IMR-90 (cell line): Measurements from ENCODE around the gene CBX8. TPM values are rescaled to one million over a fixed set of nuclear protein-coding genes. Genes with fewer than 3 reads are reported as not detected.

Source experiments
- ATAC-seq: fragments of 200-7000 bp; cut with Tn5 transposase; 2 replicates; pipeline ENCODE4 v1.9.1; 2020; ENCODE audit warnings: low read depth, mild to moderate bottlenecking, moderate library complexity
- BruUV-seq: library from RNA; stranded (reverse); fragments of 400-500 nt; replicated peaks from 2 replicates; lab custom pipeline; 2021; lab: Mats Ljungman, UMichigan
- CTCF ChIA-PET: fragments of 300-600 bp; formaldehyde crosslinking; extraction: SDS; loops from one replicate; lab custom pipeline; 2021; ENCODE audit warnings: antibody characterized with exemption; lab: Yijun Ruan, JAX
- POLR2A ChIA-PET: fragments of 300-600 bp; sonication (Branson Sonifier 250); formaldehyde crosslinking; loops from one replicate; lab custom pipeline; 2022; ENCODE audit warnings: antibody characterized with exemption; ENCODE audit not compliant: unreplicated experiment; lab: Charles Lee
- DNase-seq: peaks from one replicate; pipeline ENCODE4 v3.0.0; 2013
- H2AFZ ChIP-seq: replicated peaks from 2 replicates; pipeline ENCODE3; 2013; ENCODE audit warnings: low read length, mild to moderate bottlenecking; ENCODE audit not compliant: poor library complexity
- H2AK5ac ChIP-seq: 2 replicates; pipeline ENCODE4 v1.6.1; 2013; ENCODE audit warnings: low read depth, low read length, inconsistent platforms
- H2AK9ac ChIP-seq: replicated peaks from 2 replicates; pipeline ENCODE3; 2013; ENCODE audit warnings: mild to moderate bottlenecking, low read depth, low read length, moderate library complexity; ENCODE audit not compliant: poor library complexity
- H2BK120ac ChIP-seq: 2 replicates; pipeline ENCODE4 v1.6.1; 2013; ENCODE audit warnings: low read depth, low read length, inconsistent platforms
- H2BK15ac ChIP-seq: 3 replicates; pipeline ENCODE4 v1.6.1; 2013; ENCODE audit warnings: low read depth, low read length, inconsistent platforms
- H2BK20ac ChIP-seq: 2 replicates; pipeline ENCODE4 v1.6.1; 2013; ENCODE audit warnings: low read depth, mild to moderate bottlenecking, inconsistent platforms, low read length, moderate library complexity
- H2BK5ac ChIP-seq: 2 replicates; pipeline ENCODE4 v1.6.1; 2013; ENCODE audit warnings: mild to moderate bottlenecking, low read depth, low read length, inconsistent platforms; ENCODE audit not compliant: poor library complexity, severe bottlenecking
- H3K14ac ChIP-seq: replicated peaks from 2 replicates; pipeline ENCODE4 v1.6.1; 2013; ENCODE audit warnings: low read depth, low read length, inconsistent platforms
- H3K18ac ChIP-seq: 2 replicates; pipeline ENCODE4 v1.6.1; 2013; ENCODE audit warnings: low read depth, low read length, control low read depth
- H3K23ac ChIP-seq: 2 replicates; pipeline ENCODE4 v1.6.1; 2013; ENCODE audit warnings: low read depth, low read length, inconsistent platforms
- H3K27ac ChIP-seq: 2 replicates; pipeline ENCODE4 v1.5.1; 2013; ENCODE audit warnings: mild to moderate bottlenecking, control low read depth, low read length; ENCODE audit not compliant: insufficient read depth
- H3K27me3 ChIP-seq: 2 replicates; pipeline ENCODE4 v1.6.1; 2013; ENCODE audit warnings: low read length; ENCODE audit not compliant: control insufficient read depth, insufficient read depth
- H3K36me3 ChIP-seq: 2 replicates; pipeline ENCODE4 v1.6.1; 2013; ENCODE audit warnings: low read length, mixed read lengths; ENCODE audit not compliant: control insufficient read depth, insufficient read depth
- H3K4ac ChIP-seq: 2 replicates; pipeline ENCODE4 v1.6.1; 2013; ENCODE audit warnings: low read depth, low read length, inconsistent platforms
- H3K4me1 ChIP-seq: 2 replicates; pipeline ENCODE4 v1.6.1; 2013; ENCODE audit warnings: low read length, mixed read lengths; ENCODE audit not compliant: control insufficient read depth, insufficient read depth
- H3K4me2 ChIP-seq: 2 replicates; pipeline ENCODE4 v1.6.1; 2013; ENCODE audit warnings: low read depth, mild to moderate bottlenecking, control low read depth, low read length, moderate library complexity
- H3K4me3 ChIP-seq: 2 replicates; pipeline ENCODE4 v1.5.1; 2013; ENCODE audit warnings: low read depth, mild to moderate bottlenecking, control low read depth, low read length, moderate library complexity; ENCODE audit not compliant: insufficient read depth
- H3K56ac ChIP-seq: 2 replicates; pipeline ENCODE4 v1.6.1; 2013; ENCODE audit warnings: low read length, inconsistent platforms; ENCODE audit not compliant: insufficient read depth; ENCODE audit errors: extremely low read depth
- H3K79me1 ChIP-seq, 2 experiments: 2 replicates each; pipeline ENCODE4 v1.6.1; 2013; ENCODE audit warnings: low read length in 2 of 2, inconsistent platforms in 1 of 2, low read depth in 1 of 2
- H3K9ac ChIP-seq: 2 replicates; pipeline ENCODE4 v1.6.1; 2013; ENCODE audit warnings: low read depth, low read length, control low read depth
- H3K9me1 ChIP-seq: 2 replicates; pipeline ENCODE4 v1.6.1; 2013; ENCODE audit warnings: low read length, inconsistent platforms; ENCODE audit not compliant: insufficient read depth
- H3K9me3 ChIP-seq: 2 replicates; pipeline ENCODE4 v1.6.1; 2013; ENCODE audit warnings: low read length; ENCODE audit not compliant: control insufficient read depth, insufficient read depth
- H4K20me1 ChIP-seq: 2 replicates; pipeline ENCODE4 v1.6.1; 2013; ENCODE audit warnings: low read length, inconsistent platforms; ENCODE audit not compliant: insufficient read depth
- H4K5ac ChIP-seq: 2 replicates; pipeline ENCODE4 v1.6.1; 2013; ENCODE audit warnings: mild to moderate bottlenecking, low read depth, low read length, control low read depth
- H4K8ac ChIP-seq, 2 experiments: 2 replicates each; pipeline ENCODE4 v1.6.1; 2013; ENCODE audit warnings: low read depth in 2 of 2, low read length in 2 of 2, control low read depth in 1 of 2, inconsistent platforms in 1 of 2
- H4K91ac ChIP-seq: 2 replicates; pipeline ENCODE4 v1.6.1; 2013; ENCODE audit warnings: low read depth, low read length, inconsistent platforms; ENCODE audit not compliant: insufficient read depth
- CEBPB ChIP-seq: IDR thresholded peaks from 2 replicates; pipeline ENCODE4 v1.6.1; 2012; ENCODE audit warnings: low read depth, low read length, improper control_type of control experiment
- POLR2A ChIP-seq: IDR thresholded peaks from 2 replicates; pipeline ENCODE4 v1.6.1; 2012; ENCODE audit warnings: mild to moderate bottlenecking, low read depth, low read length
- WGBS, 2 experiments: methylation state at CpG; one replicate each; pipeline versions ENCODE4 v1.1.5 to v1.1.7; 2013; ENCODE audit warnings: missing lambda C conversion rate in 2 of 2; ENCODE audit not compliant: insufficient read length in 1 of 2; ENCODE audit errors: extremely low coverage in 2 of 2; 5-methylcytosine and 5-hydroxymethylcytosine counted together
- dilution Hi-C: fragments of 300-500 bp; cut with HindIII; formaldehyde crosslinking; loops from one replicate; pipeline ENCODE4 v1.14.3; 2018; ENCODE audit warnings: low sequenced_read_pairs; ENCODE audit not compliant: unreplicated experiment
- in situ Hi-C: fragments of 300-500 bp; cut with MboI; formaldehyde crosslinking; loops from 3 replicates; pipeline ENCODE4 v1.14.3; 2019; ENCODE audit warnings: low sequenced_read_pairs, inconsistent platforms, mixed read lengths
- intact Hi-C: fragments of 100-400 bp; cut with micrococcal nuclease; formaldehyde crosslinking; loops from 2 replicates; pipeline ENCODE4 v1.10.0; 2022
- polyA plus RNA-seq, 3 experiments: library from polyadenylated mRNA; depleted of rRNA; stranded (reverse); fragments of >200 nt; gene quantifications; 2 replicates each; pipeline ENCODE4 v1.2.3, GENCODE V29; 2012; ENCODE audit warnings: low replicate concordance in 1 of 3
- total RNA-seq: library from RNA; depleted of rRNA; stranded (reverse); fragments of >200 nt; gene quantifications from 2 replicates; pipeline ENCODE4 v1.2.3, GENCODE V29; 2012

The CBX8 gene
- total and polyA plus RNA-seq, 2 of the 4 experiments (the other 2 are of a cell fraction), result 3.2 to 5.4 TPM

GRCh38 chr17:79836510-79836971, 39.7 kb upstream of the CBX8 start:
- Histone ChIP-seq H3K36me3 (peaks cover 21% of the 10 kb centered on the region; the same call in 1 of the 2 replicates), H3K27ac (no peak overlapping the region), H3K4me3 (peak overlapping the region; percentile 79), H3K27me3 (peaks cover 16% of the 10 kb centered on the region), H2BK120ac (peak overlapping the region; percentile 10; the same call in 1 of the 2 replicates), H3K4me1 (peaks cover 26% of the 10 kb centered on the region), H2BK5ac (no peak overlapping the region), H2BK15ac (no peak overlapping the region), H4K5ac (no peak overlapping the region), H3K79me1 (peaks cover 10 to 47% of the 10 kb centered on the region in 2 experiments), H4K91ac (0 out of 2 replicates have a peak overlapping the region, but pooled peaks have one; percentile 21), H4K8ac (peak overlapping the region in 1 of 2 experiments; percentile 24; a peak in 1 of 4 replicates), H2AFZ (peak overlapping the region; percentile 77), H3K4me2 (peak overlapping the region; percentile 89), H3K4ac (peak overlapping the region; percentile 61; the same call in 1 of the 2 replicates), H3K56ac (no peak overlapping the region), H2AK5ac (peak overlapping the region; percentile 66; the same call in 1 of the 2 replicates), H3K14ac (0 out of 2 replicates have a peak overlapping the region, but pooled peaks have one; percentile 15), H3K9ac (0 out of 2 replicates have a peak overlapping the region, but pooled peaks have one; percentile 5), H3K9me3 (peaks cover 3% of the 10 kb centered on the region; the same call in 1 of the 2 replicates), H3K9me1 (peaks cover 3% of the 10 kb centered on the region; the same call in 1 of the 2 replicates), H4K20me1 (peaks cover 55% of the 10 kb centered on the region), H2BK20ac (no peak overlapping the region), H2AK9ac (peak overlapping the region; percentile 87), H3K18ac (no peak overlapping the region), H3K23ac (0 out of 2 replicates have a peak overlapping the region, but pooled peaks have one; percentile 38)
- DNase-seq (peak; percentile 19), ATAC-seq (no peak)
- ChIA-PET POLR2A (no interaction called here), CTCF (interaction anchor here (0.6 to 1.4 kb wide), 4 partner anchors 14 to 217 kb away, joined by 3 to 5 read pairs (median 3); no protein-coding TSS in a partner anchor)
- WGBS, 2 experiments, result 10% methylated on average over 2 of the region's 18 CpGs; no CpG with 5 or more reads in 1 of the 2 experiments
- in situ Hi-C loops, result no loop called here
- intact Hi-C loops, result loop anchor here (5.0 kb wide), 1 partner anchor 89 kb away; no protein-coding TSS in a partner anchor
- dilution Hi-C loops, result no loop called here
- TF ChIP-seq POLR2A (no peak), CEBPB (peak; percentile 83)
- BruUV-seq, result no TSS peak
